C4-2B (cell line): ENCODE results near the gene SLC20A1.

Experiments
- CTCF ChIP-seq: fragments of 450-650 bp; conservative IDR thresholded peaks from 2 replicates; pipeline ENCODE4 v1.5.1; 2017; ENCODE audit warnings: mild to moderate bottlenecking
- ZFX ChIP-seq: fragments of 450-650 bp; IDR thresholded peaks from 2 replicates; pipeline ENCODE4 v1.6.1; 2017

- TF ChIP-seq CTCF (no peak), ZFX (no peak)
These were observed 15.5 kb upstream of the SLC20A1 start for GRCh38 chr2:112630268-112630667.
